Upper lobe of left lung (tissue), 4 donors: Measurements from ENCODE around the gene SLC25A52.
"Not testable (repeated sequence)": the region's sequence is repeated elsewhere in the genome, so short reads cannot be mapped to it uniquely, and the experiment has no call there.

ENCODE experiments used
- CTCF ChIP-seq, 6 experiments: fragments of 450-650 bp in 4 of 6; fragments of 200-600 bp in 2 of 6; sonication (generic) in 2 of 6; IDR thresholded peaks; one replicate each; pipeline ENCODE4 v1.5.1; 2016 to 2019; ENCODE audit warnings: antibody characterized with exemption in 6 of 6
- EP300 ChIP-seq, 4 donors: sonication (generic); formaldehyde crosslinking; IDR thresholded peaks; one replicate each; pipeline ENCODE4 v1.5.1; 2017; ENCODE audit warnings: antibody characterized with exemption in 4 of 4, control low read depth in 2 of 4
- POLR2A ChIP-seq, 4 donors: fragments of 450-650 bp; IDR thresholded peaks; one replicate each; pipeline ENCODE4 v1.5.1; 2016 to 2017; ENCODE audit warnings: antibody characterized with exemption in 4 of 4, mild to moderate bottlenecking in 2 of 4
- POLR2AphosphoS5 ChIP-seq, 2 donors: sonication (generic); formaldehyde crosslinking; IDR thresholded peaks; one replicate each; pipeline ENCODE4 v1.5.1; 2017; ENCODE audit warnings: antibody characterized with exemption in 2 of 2

- TF ChIP-seq POLR2A, CTCF, POLR2AphosphoS5, EP300 (IDR thresholded peaks at IDR 0.05): not testable (repeated sequence)
These were observed 48.4 kb upstream of the SLC25A52 start for GRCh38 chr18:31809049-31809448.
